Neural crest cell (in vitro differentiated cells): ENCODE results near the gene ZNF438. TPM values are rescaled to one million over a fixed set of nuclear protein-coding genes. Genes with fewer than 3 reads are reported as not detected.

Experiments used
- DNase-seq: peaks from one replicate; pipeline ENCODE4 v3.0.0; 2021; ENCODE audit warnings: low read depth, mixed read lengths, low spot score
- H3K27ac Mint-ChIP-seq: one replicate; pipeline ENCODE4 v1.8.0; 2021; ENCODE audit warnings: mild to moderate bottlenecking, mixed read lengths; ENCODE audit not compliant: unreplicated experiment
- H3K27me3 Mint-ChIP-seq: 2 replicates; pipeline ENCODE4 v1.8.0; 2021; ENCODE audit warnings: low read depth, mild to moderate bottlenecking, mixed read lengths
- H3K36me3 Mint-ChIP-seq: 2 replicates; pipeline ENCODE4 v1.8.0; 2021; ENCODE audit warnings: low read depth, mild to moderate bottlenecking, mixed read lengths
- H3K4me1 Mint-ChIP-seq: 2 replicates; pipeline ENCODE4 v1.8.0; 2021; ENCODE audit warnings: mixed read lengths
- H3K4me3 Mint-ChIP-seq: one replicate; pipeline ENCODE4 v1.8.0; 2021; ENCODE audit warnings: mild to moderate bottlenecking, mixed read lengths
- H3K9me3 Mint-ChIP-seq: 2 replicates; pipeline ENCODE4 v1.8.0; 2021; ENCODE audit warnings: mixed read lengths
- total RNA-seq: library from RNA; stranded (reverse); gene quantifications from 2 replicates; pipeline ENCODE4 v1.2.1, GENCODE V29; 2021
- TF ChIP-seq, protein P1 (sequence below): fragments of 200-600 bp; sonication (generic); conservative IDR thresholded peaks from 2 replicates; pipeline ENCODE4 v1.5.0; 2021; ENCODE audit warnings: antibody characterized with exemption, mild to moderate bottlenecking

Gene ZNF438
- total RNA-seq, 1 donor from 2014 or later, result 3.5 TPM

DNA sequence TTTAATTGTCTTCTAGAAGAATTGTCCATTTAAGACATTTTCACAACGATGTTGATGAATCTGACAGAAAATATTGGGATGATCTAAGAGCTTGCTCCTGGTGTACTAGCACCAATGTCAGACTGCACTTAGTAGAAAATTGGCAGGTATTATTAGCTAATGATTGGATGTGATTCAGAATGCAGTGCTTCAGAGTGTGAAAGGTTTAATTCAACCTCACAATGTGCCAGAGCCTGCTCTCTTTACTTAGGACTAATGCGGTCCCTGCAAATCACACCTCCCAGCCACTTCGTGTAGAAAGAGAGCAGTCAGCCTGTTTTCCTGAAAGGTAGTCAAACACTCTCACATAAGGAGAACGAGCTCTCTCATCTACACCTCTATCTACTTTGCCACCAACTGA is 197.5 kb downstream of the ZNF438 start:
- H3K4me3 Mint-ChIP-seq, result no peak overlapping the region

DNA sequence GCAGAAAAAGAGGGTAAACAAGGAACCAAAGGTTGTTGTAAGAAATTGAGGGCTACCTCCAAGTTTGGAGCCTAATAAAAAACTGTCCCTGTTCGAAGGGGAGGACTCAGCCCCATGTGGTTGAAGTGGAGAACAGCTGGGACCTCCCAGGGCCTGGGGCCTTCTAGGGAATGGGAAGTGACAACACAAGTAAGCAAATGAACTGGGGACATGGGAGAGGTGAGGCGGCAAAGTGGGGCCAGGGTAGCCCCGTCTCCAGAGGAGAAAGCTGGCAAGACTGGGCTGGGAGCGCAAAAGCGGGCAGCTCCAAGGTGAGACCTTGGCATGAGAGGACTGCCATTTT is 198.1 kb downstream of the ZNF438 start:
- no peak overlapping the region for H3K4me3 Mint-ChIP-seq
- TF ChIP-seq, protein P1, sequence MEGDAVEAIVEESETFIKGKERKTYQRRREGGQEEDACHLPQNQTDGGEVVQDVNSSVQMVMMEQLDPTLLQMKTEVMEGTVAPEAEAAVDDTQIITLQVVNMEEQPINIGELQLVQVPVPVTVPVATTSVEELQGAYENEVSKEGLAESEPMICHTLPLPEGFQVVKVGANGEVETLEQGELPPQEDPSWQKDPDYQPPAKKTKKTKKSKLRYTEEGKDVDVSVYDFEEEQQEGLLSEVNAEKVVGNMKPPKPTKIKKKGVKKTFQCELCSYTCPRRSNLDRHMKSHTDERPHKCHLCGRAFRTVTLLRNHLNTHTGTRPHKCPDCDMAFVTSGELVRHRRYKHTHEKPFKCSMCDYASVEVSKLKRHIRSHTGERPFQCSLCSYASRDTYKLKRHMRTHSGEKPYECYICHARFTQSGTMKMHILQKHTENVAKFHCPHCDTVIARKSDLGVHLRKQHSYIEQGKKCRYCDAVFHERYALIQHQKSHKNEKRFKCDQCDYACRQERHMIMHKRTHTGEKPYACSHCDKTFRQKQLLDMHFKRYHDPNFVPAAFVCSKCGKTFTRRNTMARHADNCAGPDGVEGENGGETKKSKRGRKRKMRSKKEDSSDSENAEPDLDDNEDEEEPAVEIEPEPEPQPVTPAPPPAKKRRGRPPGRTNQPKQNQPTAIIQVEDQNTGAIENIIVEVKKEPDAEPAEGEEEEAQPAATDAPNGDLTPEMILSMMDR, result no peak
- H3K4me1 Mint-ChIP-seq, result peaks cover 16% of the 10 kb centered on the region
- no peaks in the 10 kb centered on the region for H3K36me3 Mint-ChIP-seq
- no peak overlapping the region for H3K27ac Mint-ChIP-seq
- peaks cover 8% of the 10 kb centered on the region for H3K9me3 Mint-ChIP-seq
- DNase-seq, result no peak
- no peaks in the 10 kb centered on the region for H3K27me3 Mint-ChIP-seq

More for the DNA sequence above, 197.5 kb downstream of the ZNF438 start:
- DNase-seq, result no peak
- Mint-ChIP-seq H3K4me1 (peaks cover 16% of the 10 kb centered on the region), H3K36me3 (no peaks in the 10 kb centered on the region), H3K27me3 (no peaks in the 10 kb centered on the region), H3K9me3 (peaks cover 8% of the 10 kb centered on the region), H3K27ac (no peak overlapping the region)
- TF ChIP-seq, protein P1, result no peak

DNA sequence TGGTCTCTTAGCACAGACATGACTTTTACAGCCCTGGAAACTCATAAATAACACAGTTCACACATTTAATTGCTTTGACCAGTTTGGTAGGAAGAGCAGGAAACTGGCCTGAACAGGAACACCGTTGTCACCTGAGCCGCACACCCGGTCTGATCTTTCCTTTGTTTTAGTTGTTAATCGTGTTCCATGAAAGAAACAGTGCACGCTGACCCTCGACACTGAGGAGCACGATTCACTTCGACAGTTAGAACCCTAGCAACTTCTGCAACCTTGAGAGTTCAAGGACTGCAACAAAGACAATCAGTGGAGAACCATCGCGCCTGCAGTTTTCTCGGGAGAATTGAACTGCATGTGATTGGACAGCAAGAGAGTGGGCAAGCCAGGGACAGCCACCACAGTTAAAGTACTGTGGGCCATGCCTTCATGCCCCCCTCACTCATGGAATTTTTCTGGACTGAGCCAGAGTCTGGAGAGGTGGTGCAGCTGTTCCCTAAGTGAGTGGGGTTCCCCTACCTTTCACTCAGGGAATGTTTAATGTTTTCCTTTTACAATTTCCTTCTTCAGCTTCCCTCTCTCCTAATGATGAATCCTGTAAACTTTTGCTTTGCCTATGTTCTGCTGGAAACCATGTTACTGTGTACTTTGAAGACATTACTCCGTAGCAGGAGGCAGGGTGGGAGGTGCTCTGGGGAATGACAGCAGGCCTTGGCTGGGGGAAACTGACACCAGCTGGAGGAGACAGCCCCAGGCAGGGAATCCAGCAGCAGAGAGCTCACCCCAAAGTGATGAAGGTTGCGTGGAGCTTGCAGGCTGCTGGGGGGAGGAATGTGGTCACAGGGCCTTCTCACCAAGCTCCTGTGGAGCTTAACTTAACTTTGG is 198.7 kb downstream of the ZNF438 start:
- no peaks in the 10 kb centered on the region for H3K36me3 Mint-ChIP-seq
- H3K27me3 Mint-ChIP-seq, result no peaks in the 10 kb centered on the region

DNA sequence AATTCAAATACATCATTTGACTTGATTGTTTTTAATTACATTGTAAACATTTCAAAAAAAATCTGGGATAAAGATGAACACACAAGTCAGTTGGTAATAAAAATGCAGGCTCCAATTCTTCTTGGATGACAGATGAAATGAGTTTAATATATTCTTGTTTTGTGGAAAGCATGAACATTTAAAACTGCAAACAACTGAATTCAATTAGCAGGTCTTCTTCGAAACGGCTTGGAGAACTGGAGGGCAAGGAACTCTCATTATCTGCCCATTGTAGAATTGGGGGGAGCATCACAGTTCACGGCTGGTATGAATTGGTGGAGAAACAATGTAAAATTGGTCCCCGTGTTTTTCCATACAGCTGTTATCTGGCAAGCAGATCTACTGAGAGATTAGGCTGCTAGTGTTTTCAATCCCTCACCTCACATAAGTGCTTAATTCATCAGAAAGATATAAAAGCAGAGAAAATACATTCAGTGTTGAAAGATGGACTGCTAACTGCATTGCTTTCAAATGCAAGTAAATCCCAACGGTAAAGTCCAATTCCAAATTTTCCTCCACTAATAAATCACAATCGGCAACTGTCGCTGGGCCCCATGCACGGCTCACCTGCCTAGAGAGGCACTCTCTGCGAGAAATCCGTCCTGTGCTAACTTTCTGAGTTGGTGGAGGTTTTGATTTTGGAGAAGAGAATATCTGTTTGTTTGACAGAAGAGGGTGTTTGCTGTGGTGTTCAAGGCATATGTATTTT is 199.5 kb downstream of the ZNF438 start:
- Mint-ChIP-seq H3K27ac (no peak overlapping the region), H3K27me3 (no peaks in the 10 kb centered on the region), H3K9me3 (peaks cover 4% of the 10 kb centered on the region), H3K4me1 (peaks cover 16% of the 10 kb centered on the region), H3K4me3 (no peak overlapping the region), H3K36me3 (no peaks in the 10 kb centered on the region)
- TF ChIP-seq, protein P1, result no peak
- no peak for DNase-seq

More for the DNA sequence above, 198.7 kb downstream of the ZNF438 start:
- TF ChIP-seq, protein P1, result no peak
- DNase-seq, result no peak
- Mint-ChIP-seq H3K4me1 (peaks cover 16% of the 10 kb centered on the region), H3K27ac (no peak overlapping the region), H3K9me3 (peaks cover 7% of the 10 kb centered on the region), H3K4me3 (no peak overlapping the region)

DNA sequence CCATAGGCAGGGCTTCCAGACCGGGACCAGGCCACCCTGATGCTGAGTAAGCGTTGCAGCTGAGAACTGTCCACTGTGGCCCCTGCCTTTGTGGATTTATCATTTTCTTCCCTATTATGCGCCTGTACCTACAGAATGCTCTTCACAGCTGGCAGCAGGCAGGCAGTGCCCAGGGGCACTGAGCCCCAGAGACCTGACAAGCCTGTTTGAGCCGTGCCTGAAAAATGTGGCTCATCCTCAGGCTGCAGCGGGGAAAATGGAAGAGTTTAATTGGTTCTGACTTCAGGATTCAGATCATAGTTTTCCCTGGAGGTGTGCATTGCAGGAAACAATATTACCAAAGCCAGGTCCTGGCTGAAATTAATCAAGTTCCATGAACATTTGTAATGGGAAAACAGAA is 200.2 kb downstream of the ZNF438 start:
- no peak for DNase-seq
- H3K36me3 Mint-ChIP-seq, result no peaks in the 10 kb centered on the region
- no peak overlapping the region for H3K27ac Mint-ChIP-seq
- no peaks in the 10 kb centered on the region for H3K27me3 Mint-ChIP-seq
- H3K4me3 Mint-ChIP-seq, result no peak overlapping the region
- TF ChIP-seq, protein P1, result no peak
- peaks cover 16% of the 10 kb centered on the region for H3K4me1 Mint-ChIP-seq
- H3K9me3 Mint-ChIP-seq, result no peaks in the 10 kb centered on the region
